GM12875 (cell line): ENCODE measurements around the gene MAG.

Experiments used
- H3K4me3 ChIP-seq: one replicate; pipeline ENCODE4 v1.5.1; 2011; ENCODE audit warnings: low read depth, low read length, control low read depth
- TF ChIP-seq, protein P1 (sequence below): IDR thresholded peaks from 2 replicates; pipeline ENCODE4 v1.5.1; 2011; ENCODE audit warnings: low read depth, mild to moderate bottlenecking, control low read depth, inconsistent platforms, low read length, moderate library complexity, borderline replicate concordance; ENCODE audit not compliant: insufficient read depth

The MAG gene

DNA sequence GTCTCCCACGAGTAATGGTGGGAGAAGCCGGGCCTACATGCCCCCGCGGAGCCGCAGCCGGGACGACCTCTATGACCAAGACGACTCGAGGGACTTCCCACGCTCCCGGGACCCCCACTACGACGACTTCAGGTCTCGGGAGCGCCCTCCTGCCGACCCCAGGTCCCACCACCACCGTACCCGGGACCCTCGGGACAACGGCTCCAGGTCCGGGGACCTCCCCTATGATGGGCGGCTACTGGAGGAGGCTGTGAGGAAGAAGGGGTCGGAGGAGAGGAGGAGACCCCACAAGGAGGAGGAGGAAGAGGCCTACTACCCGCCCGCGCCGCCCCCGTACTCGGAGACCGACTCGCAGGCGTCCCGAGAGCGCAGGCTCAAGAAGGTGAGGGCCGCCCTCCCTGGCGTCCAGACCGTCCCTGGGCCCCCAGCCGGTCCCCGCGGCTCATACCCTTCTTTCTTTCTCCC lies 24.6 kb upstream of the MAG start:
- H3K4me3 ChIP-seq = peak overlapping the region; percentile 60
- TF ChIP-seq, protein P1, sequence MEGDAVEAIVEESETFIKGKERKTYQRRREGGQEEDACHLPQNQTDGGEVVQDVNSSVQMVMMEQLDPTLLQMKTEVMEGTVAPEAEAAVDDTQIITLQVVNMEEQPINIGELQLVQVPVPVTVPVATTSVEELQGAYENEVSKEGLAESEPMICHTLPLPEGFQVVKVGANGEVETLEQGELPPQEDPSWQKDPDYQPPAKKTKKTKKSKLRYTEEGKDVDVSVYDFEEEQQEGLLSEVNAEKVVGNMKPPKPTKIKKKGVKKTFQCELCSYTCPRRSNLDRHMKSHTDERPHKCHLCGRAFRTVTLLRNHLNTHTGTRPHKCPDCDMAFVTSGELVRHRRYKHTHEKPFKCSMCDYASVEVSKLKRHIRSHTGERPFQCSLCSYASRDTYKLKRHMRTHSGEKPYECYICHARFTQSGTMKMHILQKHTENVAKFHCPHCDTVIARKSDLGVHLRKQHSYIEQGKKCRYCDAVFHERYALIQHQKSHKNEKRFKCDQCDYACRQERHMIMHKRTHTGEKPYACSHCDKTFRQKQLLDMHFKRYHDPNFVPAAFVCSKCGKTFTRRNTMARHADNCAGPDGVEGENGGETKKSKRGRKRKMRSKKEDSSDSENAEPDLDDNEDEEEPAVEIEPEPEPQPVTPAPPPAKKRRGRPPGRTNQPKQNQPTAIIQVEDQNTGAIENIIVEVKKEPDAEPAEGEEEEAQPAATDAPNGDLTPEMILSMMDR = no peak

DNA sequence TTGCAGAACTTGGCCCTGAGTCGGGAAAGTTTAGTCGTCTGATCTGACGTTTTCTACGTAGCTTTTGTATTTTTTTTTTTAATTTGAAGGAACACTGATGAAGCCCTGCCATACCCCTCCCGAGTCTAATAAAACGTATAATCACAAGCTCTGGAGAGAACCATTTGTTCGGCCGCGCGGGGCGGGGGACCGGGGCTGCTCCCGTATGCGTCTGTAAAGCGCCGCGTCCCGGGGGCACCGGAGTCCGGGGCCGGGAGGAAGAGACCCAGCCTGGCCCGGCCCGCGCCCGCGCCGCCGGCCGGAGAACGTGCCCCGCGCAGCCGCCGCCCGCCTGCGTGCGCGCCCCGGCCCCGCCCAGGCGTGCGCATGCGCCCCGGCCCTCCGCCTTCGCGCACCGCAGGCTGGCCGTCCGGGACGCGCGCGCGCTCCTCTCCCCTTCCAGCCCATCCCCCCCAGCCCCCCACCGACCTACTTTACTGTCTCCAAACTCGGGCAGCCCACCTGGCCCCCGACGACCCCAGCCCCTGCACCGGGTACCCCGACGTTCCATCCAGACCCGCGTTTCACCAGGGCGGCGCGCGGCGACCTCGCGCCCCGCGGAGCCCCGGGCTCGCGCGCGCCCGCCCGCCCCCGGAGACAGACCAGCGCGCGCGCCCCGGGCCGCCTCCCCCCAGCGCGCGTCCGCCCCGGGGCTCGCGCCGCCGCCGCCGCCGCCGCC lies 24.0 kb upstream of the MAG start:
- peak overlapping the region; percentile 77 for H3K4me3 ChIP-seq
- TF ChIP-seq, protein P1 = no peak

DNA sequence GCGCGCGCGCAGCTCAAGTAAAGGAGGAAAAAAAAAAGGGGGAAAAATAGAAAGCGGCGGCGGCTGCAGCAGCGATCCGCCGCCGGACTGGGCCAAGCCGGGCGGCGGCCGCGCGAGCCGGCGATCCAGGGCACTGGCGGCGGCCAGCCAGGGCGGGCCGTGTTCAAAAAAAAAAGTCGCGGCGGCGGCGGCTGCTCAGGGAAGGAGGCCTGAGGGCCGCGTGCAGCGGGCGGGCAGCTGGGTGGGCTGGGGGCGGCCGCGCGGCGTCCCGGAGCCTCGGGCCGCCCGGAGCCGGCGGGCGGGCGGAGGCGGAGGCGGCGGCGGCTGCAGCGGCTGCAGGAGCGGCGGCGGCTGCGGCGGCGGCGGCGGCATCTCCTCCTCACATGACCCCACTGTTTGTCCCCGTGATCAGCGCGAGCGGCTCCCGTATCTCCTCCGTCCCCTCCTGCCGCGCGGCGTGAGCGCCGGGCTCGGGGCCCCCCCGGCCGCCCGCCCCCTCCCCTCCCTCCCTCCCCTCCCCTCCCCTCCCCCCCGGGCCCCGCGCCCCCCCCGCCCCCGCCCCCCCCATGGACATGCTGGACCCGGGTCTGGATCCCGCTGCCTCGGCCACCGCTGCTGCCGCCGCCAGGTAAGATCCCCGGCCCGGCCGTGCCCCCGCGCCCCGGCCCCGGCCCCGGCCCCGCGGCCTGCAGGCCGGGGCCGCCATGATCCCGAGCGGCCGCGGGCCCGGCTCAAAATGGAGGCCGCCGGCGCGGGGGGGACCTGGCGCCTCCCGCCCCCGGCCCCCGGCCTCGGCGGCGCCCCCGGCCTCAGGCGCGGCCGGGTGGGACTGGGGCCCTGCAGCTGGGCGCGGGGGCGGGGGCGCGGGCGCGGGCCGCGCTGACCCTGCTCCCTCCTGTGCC lies 23.2 kb upstream of the MAG start, which contains the start of gene USF2:
TSS of gene USF2 (plus strand) at position 427 of the 902 bp plus-strand sequence. CDS start at position 567, 140 bp downstream.
- peak within 1 kb of the TSS; percentile 77 for H3K4me3 ChIP-seq
- TF ChIP-seq, protein P1 = no peak

DNA sequence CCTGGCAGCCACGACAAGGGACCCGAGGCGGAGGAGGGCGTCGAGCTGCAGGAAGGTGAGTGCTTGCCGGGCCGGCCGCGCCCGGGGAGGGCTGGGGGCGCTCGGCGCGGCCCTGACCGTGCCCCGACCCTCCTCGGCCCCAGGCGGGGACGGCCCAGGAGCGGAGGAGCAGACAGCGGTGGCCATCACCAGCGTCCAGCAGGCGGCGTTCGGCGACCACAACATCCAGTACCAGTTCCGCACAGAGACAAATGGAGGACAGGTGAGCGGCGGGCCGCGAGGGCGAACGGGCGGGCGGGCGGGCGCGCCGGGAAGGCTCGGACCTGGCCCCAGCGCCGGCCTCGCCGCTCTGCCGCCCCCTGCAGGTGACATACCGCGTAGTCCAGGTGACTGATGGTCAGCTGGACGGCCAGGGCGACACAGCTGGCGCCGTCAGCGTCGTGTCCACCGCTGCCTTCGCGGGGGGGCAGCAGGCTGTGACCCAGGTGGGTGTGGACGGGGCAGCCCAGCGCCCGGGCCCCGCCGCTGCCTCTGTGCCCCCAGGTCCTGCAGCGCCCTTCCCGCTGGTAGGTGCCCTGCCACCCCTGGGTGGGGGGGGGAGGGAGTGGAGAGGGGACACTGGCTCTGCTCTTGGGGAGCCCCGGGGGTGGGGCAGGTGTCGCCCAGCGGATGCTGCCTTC lies 22.4 kb upstream of the MAG start:
- TF ChIP-seq, protein P1 = peak; percentile 63; the same call in 1 of the 2 replicates

DNA sequence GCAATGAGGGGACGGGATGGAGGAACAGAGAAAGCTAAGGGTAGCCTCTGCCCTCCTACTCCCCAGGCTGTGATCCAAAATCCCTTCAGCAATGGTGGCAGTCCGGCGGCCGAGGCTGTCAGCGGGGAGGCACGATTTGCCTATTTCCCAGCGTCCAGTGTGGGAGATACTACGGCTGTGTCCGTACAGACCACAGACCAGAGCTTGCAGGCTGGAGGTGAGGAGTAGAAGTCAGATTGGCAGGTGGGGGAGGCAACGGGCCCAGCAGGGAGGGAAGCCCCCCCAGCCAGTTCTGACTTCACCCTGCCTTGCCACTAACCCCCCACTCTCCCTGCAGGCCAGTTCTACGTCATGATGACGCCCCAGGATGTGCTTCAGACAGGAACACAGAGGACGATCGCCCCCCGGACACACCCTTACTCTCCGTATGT lies 21.6 kb upstream of the MAG start:
- H3K4me3 ChIP-seq = no peak overlapping the region
- TF ChIP-seq, protein P1 = no peak

More for the DNA sequence above, 22.4 kb upstream of the MAG start:
- peak overlapping the region; percentile 77 for H3K4me3 ChIP-seq

DNA sequence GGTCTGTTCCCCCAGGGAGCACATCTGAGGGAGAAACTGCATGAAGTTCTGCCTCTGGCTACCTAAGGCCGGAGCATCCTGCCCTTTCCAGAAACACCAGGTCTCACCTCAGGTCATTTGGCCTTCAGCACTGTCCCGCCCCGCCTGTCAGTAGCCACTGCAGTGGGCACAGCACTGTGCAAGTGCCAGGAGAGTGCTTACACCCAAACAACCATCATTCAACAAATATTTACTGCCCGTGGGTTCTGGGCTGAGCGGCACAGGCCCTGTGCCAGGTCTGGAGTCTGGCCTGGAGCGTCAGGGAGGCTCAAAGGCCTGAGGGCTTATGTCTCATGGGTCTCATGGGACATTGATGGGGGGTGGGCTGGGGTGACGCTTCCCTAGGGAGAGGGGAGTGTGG lies 20.4 kb upstream of the MAG start:
- H3K4me3 ChIP-seq = no peak overlapping the region
- TF ChIP-seq, protein P1 = no peak
